ENCODE measurements around the gene CD46.
"Not testable (repeated sequence)": the region's sequence is repeated elsewhere in the genome, so short reads cannot be mapped to it uniquely, and the experiment has no call there.

DNA sequence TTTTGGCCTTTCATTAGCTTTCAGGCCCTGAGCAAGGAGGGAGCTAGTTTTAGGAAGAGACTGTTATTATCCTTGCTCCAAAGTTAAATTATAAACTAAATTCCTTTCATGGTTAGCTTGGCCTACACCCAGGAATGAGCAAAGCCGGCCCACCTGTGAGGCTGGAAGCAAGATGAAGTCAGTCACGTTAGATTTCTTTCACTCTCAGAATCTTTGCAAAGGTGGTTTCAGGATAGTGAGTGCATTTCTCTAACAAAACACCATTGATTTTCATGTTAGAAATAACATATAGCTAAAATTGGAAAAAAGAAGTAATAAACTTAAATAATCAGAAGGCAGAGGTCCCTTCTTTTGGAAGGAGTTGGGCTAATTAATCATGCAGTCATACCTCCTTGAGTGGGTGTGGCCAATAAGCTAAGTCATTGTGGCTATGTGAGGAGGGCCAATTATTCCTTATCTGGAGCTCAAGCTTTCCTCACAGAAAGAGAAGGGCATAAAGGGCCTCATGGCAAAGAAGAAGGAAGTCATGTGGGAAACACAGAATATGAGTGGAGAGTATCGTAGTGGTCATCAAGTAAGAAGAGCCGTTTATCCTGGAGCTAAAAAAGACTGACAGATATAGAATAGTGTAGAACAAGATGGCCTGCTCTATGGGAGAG, 23.5 kb upstream of the CD46 start:
- not testable (repeated sequence) for TF ChIP-seq POLR2A (IDR thresholded peaks at IDR 0.05)
- TF ChIP-seq, protein P1, sequence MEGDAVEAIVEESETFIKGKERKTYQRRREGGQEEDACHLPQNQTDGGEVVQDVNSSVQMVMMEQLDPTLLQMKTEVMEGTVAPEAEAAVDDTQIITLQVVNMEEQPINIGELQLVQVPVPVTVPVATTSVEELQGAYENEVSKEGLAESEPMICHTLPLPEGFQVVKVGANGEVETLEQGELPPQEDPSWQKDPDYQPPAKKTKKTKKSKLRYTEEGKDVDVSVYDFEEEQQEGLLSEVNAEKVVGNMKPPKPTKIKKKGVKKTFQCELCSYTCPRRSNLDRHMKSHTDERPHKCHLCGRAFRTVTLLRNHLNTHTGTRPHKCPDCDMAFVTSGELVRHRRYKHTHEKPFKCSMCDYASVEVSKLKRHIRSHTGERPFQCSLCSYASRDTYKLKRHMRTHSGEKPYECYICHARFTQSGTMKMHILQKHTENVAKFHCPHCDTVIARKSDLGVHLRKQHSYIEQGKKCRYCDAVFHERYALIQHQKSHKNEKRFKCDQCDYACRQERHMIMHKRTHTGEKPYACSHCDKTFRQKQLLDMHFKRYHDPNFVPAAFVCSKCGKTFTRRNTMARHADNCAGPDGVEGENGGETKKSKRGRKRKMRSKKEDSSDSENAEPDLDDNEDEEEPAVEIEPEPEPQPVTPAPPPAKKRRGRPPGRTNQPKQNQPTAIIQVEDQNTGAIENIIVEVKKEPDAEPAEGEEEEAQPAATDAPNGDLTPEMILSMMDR (IDR thresholded peaks at IDR 0.05): not testable (repeated sequence)

Data from heart left ventricle (tissue), 13 donors.